Hematopoietic multipotent progenitor cell treated with erythropoietin and hydrocortisone succinate and interleukin-3 and kit ligand, for 8 days (in vitro differentiated cells): Measurements from ENCODE around the gene GRIA4.
A peak's percentile ranks its signal among the peaks of the same experiment; 100 is the strongest.

Source experiments
- DNase-seq: peaks from one replicate; pipeline ENCODE4 v3.0.0-alpha.2; 2015

GRIA4 gene

GRCh38 chr11:105641433-105641832 lies 31.6 kb downstream of the GRIA4 start:
- DNase-seq = no peak

- DNase-seq = no peak
Measured at GRCh38 chr11:105642870-105643269, 33.0 kb downstream of the GRIA4 start.

GRCh38 chr11:105644839-105645573 lies 35.1 kb downstream of the GRIA4 start:
- DNase-seq = no peak

DNA sequence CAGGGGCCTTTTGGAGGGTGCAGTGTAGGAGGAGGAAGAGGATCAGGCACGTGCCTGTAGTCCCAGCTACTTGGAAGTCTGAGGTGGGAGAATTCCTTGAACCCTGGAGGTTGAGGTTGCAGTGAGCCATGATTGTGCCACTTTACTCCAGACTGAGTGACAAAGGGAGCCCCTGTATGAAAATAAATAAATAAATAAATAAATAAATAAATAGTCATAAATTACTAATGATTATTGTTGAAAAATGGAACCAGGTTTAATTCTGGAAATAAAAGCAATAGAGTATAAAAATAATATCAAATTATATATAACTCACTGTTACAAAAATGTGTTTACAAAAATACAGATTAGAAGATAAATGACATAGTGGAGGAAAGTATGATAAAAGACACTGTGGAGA lies 37.9 kb downstream of the GRIA4 start:
- no peak for DNase-seq

- no peak for DNase-seq
Measured at GRCh38 chr11:105648762-105649161, 38.9 kb downstream of the GRIA4 start.

GRCh38 chr11:105665281-105665680 lies 55.4 kb downstream of the GRIA4 start:
- DNase-seq = no peak

DNA sequence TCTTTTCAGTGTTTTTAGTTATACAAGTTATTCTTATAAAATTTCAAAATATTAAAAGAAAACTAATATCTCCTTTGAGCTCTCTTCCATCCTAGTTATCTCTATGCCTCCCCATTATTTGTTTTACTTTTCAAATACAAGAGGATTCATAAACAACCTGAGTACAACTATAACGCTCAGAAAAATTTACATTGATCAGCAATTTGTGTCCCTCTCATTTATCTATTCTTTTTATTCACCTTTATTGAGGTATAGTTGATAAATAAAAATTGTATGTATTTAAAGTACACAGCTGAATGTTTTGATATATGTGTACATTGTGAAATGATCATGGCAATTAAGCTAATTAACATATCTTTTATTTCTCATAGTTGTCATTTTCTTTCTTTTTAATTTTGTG lies 57.6 kb downstream of the GRIA4 start:
- DNase-seq = no peak

DNA sequence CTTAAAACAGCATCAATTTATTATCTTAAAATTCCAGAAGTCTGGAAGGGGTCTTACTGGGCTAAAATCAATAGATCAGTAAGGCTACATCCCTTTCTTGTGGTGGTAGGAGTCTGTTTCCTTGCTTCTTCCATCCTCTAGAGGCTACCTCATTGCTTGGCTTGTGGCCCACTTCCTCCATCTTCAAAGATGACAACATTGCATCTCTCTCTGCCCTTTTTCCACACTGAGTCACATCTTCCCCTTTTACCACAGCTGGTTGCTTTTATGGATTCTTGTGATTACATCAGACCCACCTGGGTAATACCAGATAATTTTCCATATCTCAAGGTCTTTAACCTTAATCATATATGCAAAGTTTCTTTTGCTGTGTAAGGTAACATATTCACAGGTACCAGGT lies 60.9 kb downstream of the GRIA4 start:
- no peak for DNase-seq

GRCh38 chr11:105673089-105673488 lies 63.2 kb downstream of the GRIA4 start:
- DNase-seq = peak; percentile 52

DNA sequence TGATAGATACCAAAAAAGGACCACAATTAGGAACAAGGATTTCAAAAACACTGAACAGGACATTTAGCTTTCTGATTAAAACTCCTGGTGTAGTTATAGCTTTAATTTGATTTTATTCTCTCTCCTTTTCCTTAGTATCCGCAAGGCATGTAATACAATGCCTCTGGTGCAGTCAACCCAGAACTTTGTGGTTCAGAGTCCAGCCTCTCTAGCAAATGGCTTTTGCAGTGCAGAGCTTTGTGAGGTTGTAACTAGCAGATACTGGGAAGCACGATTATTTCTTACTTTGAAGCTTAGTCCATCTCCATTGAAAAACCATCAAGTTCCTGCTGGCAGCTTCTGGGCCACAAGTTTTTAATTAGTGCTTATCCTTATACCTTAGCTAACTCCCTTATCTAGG lies 79.8 kb downstream of the GRIA4 start:
- no peak for DNase-seq

DNA sequence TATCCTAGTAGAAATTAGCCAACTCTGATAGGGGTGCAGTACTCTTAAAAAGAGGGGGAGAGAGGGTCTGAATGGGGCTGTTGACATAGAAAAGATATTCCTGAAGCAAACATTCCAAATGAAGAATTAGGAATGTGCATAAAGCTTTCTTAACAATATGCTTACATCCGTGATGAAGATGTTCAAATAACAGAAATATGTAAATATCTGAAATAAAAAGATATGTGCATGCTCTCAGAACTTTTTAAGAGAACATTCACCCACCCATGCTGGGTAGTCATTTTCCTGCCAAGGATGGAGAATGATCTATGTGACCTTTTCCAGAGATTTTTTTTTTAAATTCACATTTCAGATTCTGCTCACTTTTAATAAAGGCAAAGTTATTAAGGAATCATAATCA lies 80.6 kb downstream of the GRIA4 start:
- no peak for DNase-seq

- peak; percentile 24 for DNase-seq
Measured at GRCh38 chr11:105693075-105693759, 83.3 kb downstream of the GRIA4 start.

DNA sequence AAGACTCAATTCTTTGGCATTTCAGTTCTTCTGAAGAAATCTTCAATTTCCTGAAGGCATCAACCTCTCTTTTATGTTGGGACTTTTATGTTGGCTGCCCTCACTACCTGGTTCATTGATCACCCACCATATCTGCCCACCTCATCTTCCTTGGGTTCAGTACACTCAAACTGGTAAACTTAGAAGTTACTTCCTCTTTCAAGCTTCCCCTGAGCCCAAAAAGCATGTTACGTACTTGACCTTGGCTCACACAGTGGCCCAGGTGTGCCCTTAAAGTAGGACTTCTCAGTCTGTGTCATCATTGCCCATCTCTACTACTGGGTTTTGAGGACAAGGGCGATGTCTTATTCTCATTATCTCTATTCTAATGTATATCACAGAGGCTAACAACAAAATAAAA lies 86.1 kb downstream of the GRIA4 start:
- no peak for DNase-seq

DNA sequence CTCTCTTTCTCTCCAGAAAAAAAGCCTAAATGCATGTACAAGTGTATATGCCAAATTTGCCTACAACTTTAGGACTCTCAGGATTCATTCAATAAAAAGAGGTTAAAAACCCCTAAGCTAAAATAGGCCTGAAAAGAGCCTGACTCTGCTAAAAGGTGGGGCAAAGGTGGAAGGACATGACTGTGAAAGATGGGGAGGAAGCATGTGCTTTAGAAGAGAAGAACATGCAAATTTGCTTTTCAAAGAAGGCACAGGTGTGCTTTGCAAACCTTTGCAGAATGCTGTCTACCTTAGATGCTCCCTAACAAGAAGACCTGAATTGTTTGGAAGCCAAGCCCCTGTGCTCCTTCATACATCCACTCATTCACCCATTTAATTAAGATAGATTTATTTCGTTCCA lies 87.4 kb downstream of the GRIA4 start:
- DNase-seq = no peak

DNA sequence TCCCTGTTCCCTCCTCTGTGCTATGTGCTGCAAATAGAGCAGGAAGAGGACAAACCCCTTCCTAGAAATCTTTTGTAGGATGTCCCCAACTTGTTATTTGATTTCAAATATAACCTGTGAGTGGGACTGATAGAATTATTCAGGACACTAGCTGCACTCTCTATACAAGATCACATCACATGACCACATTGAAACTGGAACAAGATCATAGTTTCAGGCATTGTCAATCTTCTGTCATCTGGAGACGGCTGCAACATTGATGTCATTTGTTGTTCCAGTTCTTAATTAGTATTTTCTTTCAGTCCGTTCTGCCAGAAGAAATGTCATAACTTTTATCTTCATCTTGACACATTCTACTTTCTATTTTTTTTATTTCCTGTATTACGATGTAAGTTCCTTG lies 89.3 kb downstream of the GRIA4 start:
- no peak for DNase-seq

GRCh38 chr11:105700271-105700670 lies 90.4 kb downstream of the GRIA4 start:
- DNase-seq = no peak

- DNase-seq = no peak
Measured at GRCh38 chr11:105701098-105701497, 91.2 kb downstream of the GRIA4 start.

GRCh38 chr11:105705786-105706530 lies 96.1 kb downstream of the GRIA4 start:
- DNase-seq = no peak

DNA sequence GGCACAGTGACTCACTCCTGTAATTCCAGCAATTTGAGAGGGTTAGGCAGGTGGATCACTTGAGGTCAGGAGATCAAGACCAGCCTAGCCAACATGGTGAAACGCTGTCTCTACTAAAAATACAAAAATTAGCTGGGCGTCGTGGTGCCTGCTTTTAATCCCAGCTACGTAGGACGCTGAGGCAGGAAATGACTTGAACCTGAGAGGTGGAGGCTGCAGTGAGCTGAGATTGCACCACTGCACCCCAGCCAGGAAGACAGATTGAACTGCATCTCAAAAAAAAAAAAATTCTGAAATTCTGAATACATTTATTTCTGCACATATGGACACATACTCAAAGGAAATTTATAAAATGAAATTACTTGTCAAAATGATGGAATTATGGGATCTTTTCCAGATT lies 103.2 kb downstream of the GRIA4 start:
- no peak for DNase-seq

DNA sequence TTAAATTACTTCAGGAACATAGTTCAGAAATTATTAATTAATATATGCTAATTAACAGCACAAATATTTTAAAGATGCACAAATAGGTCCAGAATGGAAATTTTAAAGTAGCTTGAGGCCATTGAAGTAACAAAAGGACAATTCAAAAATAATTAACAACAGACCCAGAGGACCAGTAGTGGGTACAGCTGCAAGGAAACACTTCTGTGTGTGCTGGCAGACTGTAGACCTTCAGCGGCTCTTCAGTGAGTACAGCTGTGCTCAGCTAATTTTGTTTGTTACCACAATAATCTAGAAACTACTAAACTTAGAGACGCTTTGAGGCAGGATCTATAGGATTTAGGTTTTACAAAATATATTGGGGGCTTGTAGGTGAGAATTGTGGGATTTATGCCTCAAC lies 103.8 kb downstream of the GRIA4 start:
- no peak for DNase-seq

GRCh38 chr11:105718641-105719040 lies 108.8 kb downstream of the GRIA4 start:
- DNase-seq = no peak

GRCh38 chr11:105719073-105719822 lies 109.4 kb downstream of the GRIA4 start:
- no peak for DNase-seq

DNA sequence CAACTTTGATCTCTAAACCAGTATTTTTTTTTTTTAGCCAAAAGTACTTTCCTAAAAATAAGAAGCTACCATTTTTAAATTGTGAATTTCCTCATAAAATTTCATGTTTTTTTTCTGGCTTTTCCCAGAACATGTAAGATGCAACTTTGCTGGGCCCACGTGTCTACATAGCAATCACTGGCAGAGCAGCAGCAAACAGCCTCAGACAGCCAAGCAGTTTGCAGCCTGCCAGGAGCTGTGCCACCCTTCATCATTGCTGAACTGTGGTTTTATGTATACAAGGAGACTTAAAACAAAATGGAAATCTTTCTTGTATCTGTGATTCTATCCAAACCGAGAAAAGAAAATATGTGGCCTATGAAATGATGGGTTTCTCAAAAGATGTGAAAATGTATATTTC lies 110.2 kb downstream of the GRIA4 start:
- no peak for DNase-seq
